H1 (cell line): ENCODE data around the gene KRT9. TPM values are rescaled to one million over a fixed set of nuclear protein-coding genes. Genes with fewer than 3 reads are reported as not detected.
"Not testable (repeated sequence)": the region's sequence is repeated elsewhere in the genome, so short reads cannot be mapped to it uniquely, and the experiment has no call there.

Experiments
- CTCF ChIA-PET: fragments of 300-600 bp; sonication (Branson Sonifier 250); formaldehyde crosslinking; loops from one replicate; lab custom pipeline; 2021; ENCODE audit not compliant: partially characterized antibody; lab: Charles Lee
- POLR2A ChIA-PET: fragments of 300-600 bp; sonication (Branson Sonifier 250); formaldehyde crosslinking; loops from one replicate; lab custom pipeline; 2021; ENCODE audit warnings: inconsistent platforms; ENCODE audit not compliant: partially characterized antibody; lab: Charles Lee
- DNase-seq, 2 experiments: peaks; one replicate each; pipeline versions ENCODE4 v3.0.0 to v3.0.0-alpha.2; 2010 to 2022; ENCODE audit warnings: low spot score in 2 of 2, low read depth in 1 of 2, mixed read lengths in 1 of 2
- FAIRE-seq: peaks from 2 replicates; lab custom pipeline; 2011; peaks lifted over from hg19 to GRCh38; lab: Jason Lieb, UNC
- H2AFZ ChIP-seq: 2 replicates; pipeline ENCODE4 v1.8.1; 2012; ENCODE audit warnings: low read length, inconsistent platforms
- H2AK5ac ChIP-seq: 2 replicates; pipeline ENCODE4 v1.6.1; 2013; ENCODE audit warnings: low read depth, low read length
- H2BK120ac ChIP-seq: replicated peaks from 2 replicates; pipeline ENCODE3; 2013; ENCODE audit warnings: low read depth, low read length, inconsistent platforms
- H2BK12ac ChIP-seq: 2 replicates; pipeline ENCODE4 v1.6.1; 2013; ENCODE audit warnings: low read depth, low read length
- H2BK15ac ChIP-seq: 2 replicates; pipeline ENCODE4 v1.6.1; 2013; ENCODE audit warnings: low read length
- H2BK20ac ChIP-seq: 2 replicates; pipeline ENCODE4 v1.6.1; 2013; ENCODE audit warnings: low read length
- H2BK5ac ChIP-seq: 2 replicates; pipeline ENCODE4 v1.6.1; 2013; ENCODE audit warnings: low read depth, low read length
- H3K14ac ChIP-seq: 2 replicates; pipeline ENCODE4 v1.6.1; 2013; ENCODE audit warnings: inconsistent platforms; ENCODE audit not compliant: insufficient read length
- H3K18ac ChIP-seq: 2 replicates; pipeline ENCODE4 v1.6.1; 2013; ENCODE audit warnings: low read length; ENCODE audit errors: extremely low read depth
- H3K23ac ChIP-seq: 2 replicates; pipeline ENCODE4 v1.6.1; 2013; ENCODE audit warnings: inconsistent platforms; ENCODE audit not compliant: insufficient read length
- H3K23me2 ChIP-seq: 2 replicates; pipeline ENCODE4 v1.6.1; 2013; ENCODE audit warnings: low read depth, low read length
- H3K27ac ChIP-seq: 2 replicates; pipeline ENCODE4 v1.6.1; 2011; ENCODE audit warnings: low read depth, low read length, inconsistent platforms
- H3K27me3 ChIP-seq, 4 experiments: replicated peaks in 1 of 4; 1 replicate in 1 of 4; 2 replicates in 3 of 4; pipeline versions ENCODE4 v1.6.1 to v1.8.1; 2011 to 2013; ENCODE audit warnings: low read length in 3 of 4, mild to moderate bottlenecking in 3 of 4, inconsistent platforms in 2 of 4, mixed read lengths in 2 of 4, moderate library complexity in 1 of 4; ENCODE audit not compliant: control insufficient read depth in 3 of 4, insufficient read depth in 3 of 4; ENCODE audit errors: extremely low read depth in 1 of 4
- H3K36me3 ChIP-seq, 4 experiments: 2 replicates each; pipeline versions ENCODE4 v1.6.1 to v1.8.1; 2011 to 2013; ENCODE audit warnings: mild to moderate bottlenecking in 4 of 4, low read length in 3 of 4, moderate library complexity in 2 of 4, control low read depth in 1 of 4, inconsistent platforms in 1 of 4; ENCODE audit not compliant: insufficient read depth in 4 of 4, control insufficient read depth in 2 of 4
- H3K4ac ChIP-seq: replicated peaks from 2 replicates; pipeline ENCODE3; 2013; ENCODE audit warnings: low read length, low read depth, mixed read lengths, inconsistent platforms; ENCODE audit not compliant: insufficient read length
- H3K4me1 ChIP-seq, 4 experiments: replicated peaks in 1 of 4; 1 replicate in 1 of 4; 2 replicates in 3 of 4; pipeline versions ENCODE4 v1.6.1 to v1.8.1; 2011 to 2013; ENCODE audit warnings: low read length in 3 of 4, inconsistent platforms in 2 of 4, mixed read lengths in 1 of 4; ENCODE audit not compliant: insufficient read depth in 4 of 4, control insufficient read depth in 3 of 4
- H3K4me2 ChIP-seq, 2 experiments: 2 replicates each; pipeline versions ENCODE4 v1.6.1 to v1.8.1; 2011 to 2013; ENCODE audit warnings: low read depth in 2 of 2, low read length in 2 of 2, control low read depth in 1 of 2, inconsistent platforms in 1 of 2, mild to moderate bottlenecking in 1 of 2; ENCODE audit not compliant: insufficient read depth in 1 of 2
- H3K4me3 ChIP-seq, 4 experiments: fragments of 200-600, 300-600 bp in 1 of 4; sonication (generic), shearing (Covaris generic), sonication (Bioruptor Twin) in 1 of 4; 2 replicates each; pipeline versions ENCODE4 v1.5.1 to v1.8.1; 2011 to 2016; ENCODE audit warnings: low read length in 4 of 4, low read depth in 3 of 4, control low read depth in 2 of 4, inconsistent platforms in 2 of 4, mild to moderate bottlenecking in 2 of 4, mixed read lengths in 1 of 4, moderate library complexity in 1 of 4; ENCODE audit not compliant: insufficient read depth in 2 of 4; ENCODE audit errors: extremely low read depth in 1 of 4
- H3K56ac ChIP-seq: replicated peaks from 2 replicates; pipeline ENCODE3; 2013; ENCODE audit warnings: low read depth, mild to moderate bottlenecking, mixed read lengths, low read length, inconsistent platforms; ENCODE audit not compliant: insufficient read length
- H3K79me1 ChIP-seq: 2 replicates; pipeline ENCODE4 v1.6.1; 2013; ENCODE audit warnings: low read depth, low read length, control low read depth
- H3K79me2 ChIP-seq, 2 experiments: 2 replicates each; pipeline versions ENCODE4 v1.6.1 to v1.8.1; 2012 to 2013; ENCODE audit warnings: low read length in 2 of 2, mild to moderate bottlenecking in 2 of 2, inconsistent platforms in 1 of 2; ENCODE audit not compliant: insufficient read depth in 2 of 2, control insufficient read depth in 1 of 2
- H3K9ac ChIP-seq, 4 experiments: replicated peaks in 1 of 4; 1 replicate in 1 of 4; 2 replicates in 3 of 4; pipeline versions ENCODE4 v1.6.1 to v1.8.1; 2011 to 2013; ENCODE audit warnings: low read depth in 3 of 4, low read length in 3 of 4, control low read depth in 2 of 4, mild to moderate bottlenecking in 2 of 4, moderate library complexity in 2 of 4, inconsistent platforms in 1 of 4; ENCODE audit errors: extremely low read depth in 1 of 4
- H3K9me3 ChIP-seq, 2 experiments: 2 replicates each; pipeline versions ENCODE4 v1.6.1 to v1.8.1; 2012 to 2013; ENCODE audit warnings: mild to moderate bottlenecking in 2 of 2, moderate library complexity in 2 of 2, control low read depth in 1 of 2, inconsistent platforms in 1 of 2, low read depth in 1 of 2, low read length in 1 of 2, mixed read lengths in 1 of 2; ENCODE audit not compliant: insufficient read depth in 2 of 2
- H4K20me1 ChIP-seq, 2 experiments: replicated peaks in 1 of 2; 2 replicates each; pipeline versions ENCODE3 to v1.8.1; 2011 to 2013; ENCODE audit warnings: inconsistent platforms in 2 of 2, low read length in 2 of 2, mild to moderate bottlenecking in 1 of 2; ENCODE audit not compliant: insufficient read depth in 2 of 2, control insufficient read depth in 1 of 2
- H4K5ac ChIP-seq: 2 replicates; pipeline ENCODE4 v1.6.1; 2013; ENCODE audit warnings: low read length, low read depth, mixed read lengths, inconsistent platforms; ENCODE audit not compliant: insufficient read length
- H4K8ac ChIP-seq: 2 replicates; pipeline ENCODE4 v1.8.0; 2013; ENCODE audit warnings: mild to moderate bottlenecking, moderate library complexity, low read length, inconsistent platforms; ENCODE audit not compliant: insufficient read depth; ENCODE audit errors: extremely low read depth
- H4K91ac ChIP-seq: replicated peaks from 2 replicates; pipeline ENCODE3; 2013; ENCODE audit warnings: low read length, mixed read lengths, inconsistent platforms; ENCODE audit not compliant: insufficient read length
- WGBS, 2 experiments: shearing (Covaris generic) in 1 of 2; methylation state at CpG; one replicate each; pipeline versions ENCODE4 v1.1.6 to v1.1.7; 2013 to 2015; ENCODE audit warnings: low lambda C conversion rate in 2 of 2, mixed read lengths in 2 of 2, inconsistent platforms in 1 of 2, low coverage in 1 of 2, missing lambda C conversion rate in 1 of 2; ENCODE audit not compliant: insufficient replicate concordance in 2 of 2, insufficient coverage in 1 of 2, insufficient read length in 1 of 2; ENCODE audit errors: extremely low coverage in 1 of 2, missing lambda C conversion rate in 1 of 2; 5-methylcytosine and 5-hydroxymethylcytosine counted together
- polyA plus RNA-seq, 7 experiments: library from polyadenylated mRNA; depleted of rRNA in 3 of 7; stranded (reverse) in 5 of 7; unstranded in 2 of 7; fragments of >200 nt in 5 of 7; fragments of 200-250 nt in 2 of 7; gene quantifications; 1 replicate in 5 of 7; 2 replicates in 1 of 7; 4 replicates in 1 of 7; pipeline versions ENCODE4 v1.2.1 to v1.2.3, GENCODE V29; 2011 to 2013; ENCODE audit warnings: missing spikeins in 2 of 7, mixed read lengths in 2 of 7
- total RNA-seq: library from RNA; stranded (reverse); fragmentation: NEBNext Ultra II Directional; extraction: Animal tissue kit (Norgen Biotek cat#: 25700); gene quantifications from 2 replicates; pipeline ENCODE4 v1.2.1, GENCODE V29; 2021

The KRT9 gene
- total and polyA plus RNA-seq, 2 of the 8 experiments (the other 6 are each of a cell fraction or from before 2014, with no cell fraction given) = not detected

- not testable (repeated sequence) for H2BK12ac ChIP-seq, H3K36me3 ChIP-seq, DNase-seq, H2AFZ ChIP-seq, H4K91ac ChIP-seq, H2BK20ac ChIP-seq, H3K27me3 ChIP-seq, H2AK5ac ChIP-seq, H3K4me3 ChIP-seq, H3K18ac ChIP-seq, H3K79me1 ChIP-seq, H2BK5ac ChIP-seq, H2BK120ac ChIP-seq, H3K4ac ChIP-seq, H3K23me2 ChIP-seq, H2BK15ac ChIP-seq, FAIRE-seq, H3K14ac ChIP-seq, H3K4me2 ChIP-seq, H3K79me2 ChIP-seq, H4K5ac ChIP-seq, H3K56ac ChIP-seq, H4K20me1 ChIP-seq, H3K23ac ChIP-seq, H3K9ac ChIP-seq, H3K9me3 ChIP-seq, H4K8ac ChIP-seq, H3K27ac ChIP-seq
- POLR2A ChIA-PET = interaction anchor here (1.1 to 16.2 kb wide), 3 partner anchors 10 to 146 kb away, joined by 3 to 293 read pairs (median 3); partner anchors contain the start of gene KRT19
- H3K4me1 ChIP-seq = peaks cover 14 to 27% (median 20%) of the 10 kb centered on the region in 4 experiments
- 88% methylated on average over 10 of the region's 10 CpGs; no CpG with 5 or more reads in 1 of the 2 experiments for WGBS, 2 experiments
- CTCF ChIA-PET = interaction anchor here (0.7 to 21.2 kb wide), 7 partner anchors 10 to 121 kb away, joined by 3 to 492 read pairs (median 4); partner anchors contain the start of genes KRT13, KRT35 and KRT36
These were observed 29.1 kb downstream of the KRT9 start for GRCh38 chr17:41542786-41543185.
